Stomach (tissue), 4 donors: Measurements from ENCODE around the gene NPTX1.

ENCODE experiments used
- POLR2A ChIP-seq, 4 donors: fragments of 450-650 bp; IDR thresholded peaks; one replicate each; pipeline ENCODE4 v1.6.1; 2016; ENCODE audit warnings: antibody characterized with exemption in 4 of 4, control low read depth in 2 of 4, mild to moderate bottlenecking in 1 of 4, moderate library complexity in 1 of 4
- POLR2AphosphoS5 ChIP-seq, 3 donors: sonication (generic); formaldehyde crosslinking; IDR thresholded peaks; one replicate each; pipeline ENCODE4 v1.6.1; 2016; ENCODE audit warnings: antibody characterized with exemption in 3 of 3
- TF ChIP-seq, protein P1 (sequence below), 7 experiments: fragments of 450-650 bp in 4 of 7; fragments of 200-600 bp in 3 of 7; sonication (generic) in 3 of 7; IDR thresholded peaks; one replicate each; pipeline ENCODE4 v1.5.1; 2016 to 2019; ENCODE audit warnings: antibody characterized with exemption in 7 of 7, control low read depth in 2 of 7, mild to moderate bottlenecking in 1 of 7

DNA sequence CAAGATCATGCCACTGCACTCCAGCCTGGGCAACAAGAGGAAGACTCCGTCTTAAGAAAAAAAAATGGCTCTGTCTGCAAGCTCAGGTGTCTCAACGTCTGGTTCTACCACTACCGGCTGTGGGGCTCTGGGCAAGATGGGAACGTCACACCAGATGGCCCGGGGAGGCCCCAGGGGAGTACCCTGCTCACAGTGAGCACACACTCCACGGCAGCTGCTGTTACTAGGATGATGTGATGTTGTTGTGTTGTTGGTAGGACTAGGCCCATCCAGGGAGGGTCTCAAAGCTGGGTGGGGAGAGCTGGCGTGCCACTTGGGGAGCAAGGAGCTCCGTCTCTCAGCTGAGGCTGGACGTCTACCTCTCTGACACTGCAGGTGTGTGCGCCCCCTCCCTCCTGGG is 9.4 kb upstream of the NPTX1 start:
- TF ChIP-seq, protein P1, sequence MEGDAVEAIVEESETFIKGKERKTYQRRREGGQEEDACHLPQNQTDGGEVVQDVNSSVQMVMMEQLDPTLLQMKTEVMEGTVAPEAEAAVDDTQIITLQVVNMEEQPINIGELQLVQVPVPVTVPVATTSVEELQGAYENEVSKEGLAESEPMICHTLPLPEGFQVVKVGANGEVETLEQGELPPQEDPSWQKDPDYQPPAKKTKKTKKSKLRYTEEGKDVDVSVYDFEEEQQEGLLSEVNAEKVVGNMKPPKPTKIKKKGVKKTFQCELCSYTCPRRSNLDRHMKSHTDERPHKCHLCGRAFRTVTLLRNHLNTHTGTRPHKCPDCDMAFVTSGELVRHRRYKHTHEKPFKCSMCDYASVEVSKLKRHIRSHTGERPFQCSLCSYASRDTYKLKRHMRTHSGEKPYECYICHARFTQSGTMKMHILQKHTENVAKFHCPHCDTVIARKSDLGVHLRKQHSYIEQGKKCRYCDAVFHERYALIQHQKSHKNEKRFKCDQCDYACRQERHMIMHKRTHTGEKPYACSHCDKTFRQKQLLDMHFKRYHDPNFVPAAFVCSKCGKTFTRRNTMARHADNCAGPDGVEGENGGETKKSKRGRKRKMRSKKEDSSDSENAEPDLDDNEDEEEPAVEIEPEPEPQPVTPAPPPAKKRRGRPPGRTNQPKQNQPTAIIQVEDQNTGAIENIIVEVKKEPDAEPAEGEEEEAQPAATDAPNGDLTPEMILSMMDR (IDR thresholded peaks at IDR 0.05) = no peak
- TF ChIP-seq POLR2AphosphoS5 (IDR thresholded peaks at IDR 0.05) = no peak
- TF ChIP-seq POLR2A (IDR thresholded peaks at IDR 0.05) = no peak
